Effector memory CD4-positive, alpha-beta T cell (primary cell): ENCODE results near the gene KRTAP5-1.
"Not testable (repeated sequence)": the region's sequence is repeated elsewhere in the genome, so short reads cannot be mapped to it uniquely, and the experiment has no call there.

Experiments
- DNase-seq, 3 donors: peaks; one replicate each; pipeline ENCODE4 v3.0.0-alpha.2; 2020
- H3K27ac ChIP-seq: 2 replicates; pipeline ENCODE4 v1.7.0; 2013; ENCODE audit warnings: mild to moderate bottlenecking, low read length, moderate library complexity; ENCODE audit not compliant: insufficient read depth, poor library complexity, severe bottlenecking
- H3K27me3 ChIP-seq: replicated peaks from 2 replicates; pipeline ENCODE4 v1.7.0; 2013; ENCODE audit warnings: mild to moderate bottlenecking, low read length; ENCODE audit not compliant: insufficient read depth, control insufficient read depth, poor library complexity, severe bottlenecking
- H3K36me3 ChIP-seq: 2 replicates; pipeline ENCODE4 v1.7.0; 2013; ENCODE audit warnings: mild to moderate bottlenecking, low read length, moderate library complexity; ENCODE audit not compliant: control insufficient read depth, insufficient read depth
- H3K4me1 ChIP-seq: 2 replicates; pipeline ENCODE4 v1.7.0; 2013; ENCODE audit warnings: low read length, mild to moderate bottlenecking; ENCODE audit not compliant: control insufficient read depth, insufficient read depth, poor library complexity, severe bottlenecking
- H3K4me3 ChIP-seq: 2 replicates; pipeline ENCODE4 v1.7.0; 2013; ENCODE audit warnings: low read length, low read depth, mild to moderate bottlenecking; ENCODE audit not compliant: insufficient read depth, poor library complexity, severe bottlenecking
- H3K9me3 ChIP-seq: 2 replicates; pipeline ENCODE4 v1.7.0; 2013; ENCODE audit warnings: mild to moderate bottlenecking, low read length, moderate library complexity; ENCODE audit not compliant: control insufficient read depth

KRTAP5-1 gene

GRCh38 chr11:1603629-1604028 is 18.5 kb upstream of the KRTAP5-1 start:
- no peaks in the 10 kb centered on the region for H3K4me1 ChIP-seq
- H3K27me3 ChIP-seq = no peaks in the 10 kb centered on the region
- H3K4me3 ChIP-seq = no peak overlapping the region
- no peak for DNase-seq
- H3K9me3 ChIP-seq = no peaks in the 10 kb centered on the region
- no peaks in the 10 kb centered on the region for H3K36me3 ChIP-seq
- no peak overlapping the region for H3K27ac ChIP-seq

- not testable (repeated sequence) for H3K4me3 ChIP-seq, DNase-seq, H3K27me3 ChIP-seq, H3K9me3 ChIP-seq, H3K36me3 ChIP-seq, H3K4me1 ChIP-seq, H3K27ac ChIP-seq
Measured at GRCh38 chr11:1601663-1602062, 16.6 kb upstream of the KRTAP5-1 start.

- H3K27ac ChIP-seq = no peak overlapping the region
- no peaks in the 10 kb centered on the region for H3K4me1 ChIP-seq
- H3K9me3 ChIP-seq = no peaks in the 10 kb centered on the region
- DNase-seq = no peak
- H3K36me3 ChIP-seq = no peaks in the 10 kb centered on the region
- H3K4me3 ChIP-seq = no peak overlapping the region
- no peaks in the 10 kb centered on the region for H3K27me3 ChIP-seq
Measured at GRCh38 chr11:1600626-1601025, 15.5 kb upstream of the KRTAP5-1 start.

GRCh38 chr11:1598816-1599215 is 13.7 kb upstream of the KRTAP5-1 start:
- H3K4me3 ChIP-seq = no peak overlapping the region
- no peak overlapping the region for H3K27ac ChIP-seq
- H3K9me3 ChIP-seq = no peaks in the 10 kb centered on the region
- H3K27me3 ChIP-seq = no peaks in the 10 kb centered on the region
- no peaks in the 10 kb centered on the region for H3K36me3 ChIP-seq
- DNase-seq = no peak
- no peaks in the 10 kb centered on the region for H3K4me1 ChIP-seq

GRCh38 chr11:1598406-1598805 is 13.3 kb upstream of the KRTAP5-1 start:
- H3K27ac ChIP-seq, H3K36me3 ChIP-seq, H3K4me1 ChIP-seq, DNase-seq, H3K27me3 ChIP-seq, H3K4me3 ChIP-seq, H3K9me3 ChIP-seq: not testable (repeated sequence)

- Histone ChIP-seq H3K4me3 (no peak within 1 kb of the TSS), H3K36me3 (no peaks in the 10 kb centered on the region), H3K27ac (no peak within 1 kb of the TSS), H3K4me1 (no peaks in the 10 kb centered on the region), H3K9me3 (no peaks in the 10 kb centered on the region), H3K27me3 (no peaks in the 10 kb centered on the region)
- no peak for DNase-seq
Measured at GRCh38 chr11:1597994-1598380, 12.9 kb upstream of the KRTAP5-1 start, which contains the start of gene KRTAP5-2. TSS of gene KRTAP5-2 (minus strand) at chr11:1598294. CDS start at chr11:1598250, 44 bp downstream.

- no peaks in the 10 kb centered on the region for H3K27me3 ChIP-seq
- H3K4me3 ChIP-seq = no peak overlapping the region
- H3K36me3 ChIP-seq = no peaks in the 10 kb centered on the region
- DNase-seq = no peak
- no peak overlapping the region for H3K27ac ChIP-seq
- H3K9me3 ChIP-seq = no peaks in the 10 kb centered on the region
- H3K4me1 ChIP-seq = no peaks in the 10 kb centered on the region
Measured at GRCh38 chr11:1597331-1597993, 12.4 kb upstream of the KRTAP5-1 start.

- H3K27me3 ChIP-seq, H3K9me3 ChIP-seq, H3K27ac ChIP-seq, H3K4me3 ChIP-seq, DNase-seq, H3K36me3 ChIP-seq, H3K4me1 ChIP-seq: not testable (repeated sequence)
Measured at GRCh38 chr11:1596576-1597121, 11.6 kb upstream of the KRTAP5-1 start.

- H3K4me3 ChIP-seq, DNase-seq, H3K4me1 ChIP-seq, H3K36me3 ChIP-seq, H3K27me3 ChIP-seq, H3K9me3 ChIP-seq, H3K27ac ChIP-seq: not testable (repeated sequence)
Measured at GRCh38 chr11:1595994-1596575, 11.0 kb upstream of the KRTAP5-1 start.

GRCh38 chr11:1592628-1593027 is 7.5 kb upstream of the KRTAP5-1 start:
- peaks cover 15% of the 10 kb centered on the region for H3K4me1 ChIP-seq
- DNase-seq = no peak
- H3K36me3 ChIP-seq = no peaks in the 10 kb centered on the region
- H3K27ac ChIP-seq = no peak overlapping the region
- no peaks in the 10 kb centered on the region for H3K27me3 ChIP-seq
- H3K9me3 ChIP-seq = no peaks in the 10 kb centered on the region
- no peak overlapping the region for H3K4me3 ChIP-seq
